Measurements from ENCODE around the gene C3orf18. TPM values are rescaled to one million over a fixed set of nuclear protein-coding genes. Genes with fewer than 3 reads are reported as not detected.

C3orf18 gene
- polyA plus RNA-seq, 3 donors = 14.0 to 16.8 (median 16.0) TPM

DNA sequence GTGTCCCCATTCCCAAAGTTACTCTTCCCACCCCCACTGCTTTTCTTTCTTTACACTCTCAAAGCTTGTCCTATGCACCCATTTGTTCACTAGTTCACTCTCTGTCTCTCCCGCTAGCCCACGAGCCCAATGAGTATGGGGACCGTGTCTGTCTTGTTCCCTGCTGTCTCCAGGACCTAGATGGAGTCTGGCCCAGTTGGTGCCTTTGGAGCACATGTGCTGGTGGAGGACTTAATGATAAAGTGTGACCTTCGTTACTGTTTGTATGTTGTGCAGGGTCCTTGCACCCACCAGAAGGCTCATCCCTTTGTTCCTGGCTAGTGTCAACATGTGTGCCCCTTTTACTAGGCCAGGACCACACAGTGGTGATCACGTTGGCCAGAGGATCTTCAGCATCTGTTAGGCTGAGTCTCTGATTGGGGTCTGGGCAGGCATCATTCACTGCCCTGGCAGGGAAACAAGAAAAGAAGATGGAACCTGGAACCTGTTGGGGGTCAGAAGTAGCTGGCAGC is 36.6 kb upstream of the C3orf18 start:
- DNase-seq (ENCODE audit: low read depth in 3 of 3, low spot score in 2 of 3) = no peak

DNA sequence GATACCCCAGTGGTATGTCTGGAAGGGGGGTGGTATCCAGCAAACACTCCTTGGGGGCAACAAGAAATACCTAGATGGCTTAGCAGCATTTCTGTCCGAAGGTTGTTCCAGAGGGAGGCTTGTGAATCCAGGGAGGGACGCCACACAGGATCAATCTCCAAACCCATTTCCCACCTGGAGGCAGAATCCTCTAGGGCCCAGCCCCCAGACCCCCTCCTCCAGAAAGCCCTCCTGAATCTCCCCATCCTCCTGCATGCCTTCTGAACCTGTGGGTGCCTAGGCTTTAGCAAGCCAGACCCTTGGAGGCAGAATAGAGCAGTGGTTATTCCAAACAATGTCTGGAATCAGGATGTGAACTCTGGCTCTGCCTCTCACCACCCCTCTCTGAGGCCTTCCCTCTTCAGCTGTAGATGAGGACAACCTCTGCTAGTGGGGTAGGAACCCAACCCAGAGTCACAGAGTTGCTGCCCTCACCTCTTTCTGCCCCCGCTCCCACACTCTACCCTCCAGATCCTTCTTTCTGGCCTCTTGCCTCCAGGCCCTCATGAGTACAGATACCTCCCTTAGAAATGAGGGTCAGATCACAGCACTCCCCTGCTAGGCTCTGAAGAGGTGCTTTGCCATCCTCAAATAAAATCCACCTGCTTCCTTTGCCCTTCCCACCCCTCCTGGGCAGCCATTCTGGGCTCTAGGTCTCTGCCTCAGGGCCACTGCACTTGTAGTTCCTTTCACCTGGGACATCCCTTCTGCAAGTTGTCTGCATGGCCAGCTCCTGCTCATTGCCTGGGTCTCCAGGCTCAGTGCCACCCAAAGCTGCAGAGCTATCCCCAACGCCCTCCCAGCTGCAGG is 35.9 kb upstream of the C3orf18 start:
- DNase-seq (ENCODE audit: low read depth in 3 of 3, low spot score in 2 of 3) = no peak

DNA sequence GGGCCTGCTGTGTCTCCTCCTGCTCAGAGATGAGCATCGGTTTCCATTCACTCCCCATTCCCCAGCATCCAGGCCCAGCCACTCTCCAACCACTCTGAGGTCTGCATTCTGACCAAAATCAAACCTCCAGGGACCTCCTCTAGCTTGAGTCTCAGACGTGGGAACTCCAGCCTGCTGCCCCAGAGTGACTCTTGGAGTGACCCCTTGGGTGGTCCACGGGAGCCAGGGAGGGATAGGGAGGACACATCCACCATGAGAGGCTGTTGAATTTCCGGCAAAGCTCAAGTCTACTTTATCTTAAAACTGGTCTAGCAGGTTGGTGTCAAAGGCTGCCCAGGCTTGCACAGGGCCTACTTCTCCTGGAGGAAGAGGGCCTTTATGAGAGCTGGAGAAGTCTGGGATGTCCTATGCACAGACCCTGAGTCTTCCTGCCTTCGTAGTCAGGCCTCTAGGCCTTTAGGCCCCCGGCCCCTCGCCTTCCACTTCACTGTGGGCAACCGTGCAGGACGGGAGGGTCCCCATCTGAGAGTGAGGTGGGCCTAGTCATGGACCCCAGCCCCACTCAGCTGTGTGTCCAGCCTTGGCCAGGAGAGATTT is 35.1 kb upstream of the C3orf18 start:
- DNase-seq (ENCODE audit: low read depth in 3 of 3, low spot score in 2 of 3) = no peak

DNA sequence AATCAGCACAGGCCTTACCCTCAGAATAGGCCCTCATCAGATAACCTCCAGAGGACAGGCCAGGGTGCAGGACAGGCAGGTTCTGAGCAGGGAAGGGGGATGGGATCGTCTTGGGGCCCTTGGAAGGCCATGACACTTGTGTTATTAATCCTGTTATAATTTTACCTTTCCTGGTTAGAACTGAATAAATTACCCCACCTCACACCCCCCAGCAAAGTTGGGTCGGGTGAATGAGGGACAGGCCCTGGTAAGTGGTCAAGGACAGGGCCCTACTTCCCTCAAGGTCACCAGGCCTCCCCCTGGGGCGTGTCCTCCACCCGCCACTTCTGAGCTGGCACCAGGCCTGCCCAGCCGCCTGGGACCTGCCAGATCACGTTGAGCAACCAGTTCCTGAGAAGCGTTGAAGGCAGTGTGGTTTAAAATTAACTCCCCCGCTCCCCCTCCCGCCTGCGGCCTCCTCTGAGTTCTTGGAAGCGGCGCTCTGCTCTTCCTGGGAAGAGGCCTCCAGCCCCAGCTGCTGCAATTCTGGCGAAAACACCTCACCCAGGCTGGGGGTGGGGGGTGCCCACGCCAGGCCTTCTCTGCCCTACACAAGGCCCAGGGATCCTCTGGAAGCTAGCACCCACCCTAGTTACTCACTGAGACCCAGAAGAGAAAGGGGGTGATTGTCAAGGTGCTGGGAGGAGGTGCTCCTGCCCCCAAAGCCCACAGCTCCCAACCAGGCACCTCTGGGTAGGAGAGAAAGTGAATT is 33.5 kb upstream of the C3orf18 start:
- peak in 2 of 3 donors; percentile 75 to 88 for DNase-seq (ENCODE audit: low read depth in 3 of 3, low spot score in 2 of 3)

DNA sequence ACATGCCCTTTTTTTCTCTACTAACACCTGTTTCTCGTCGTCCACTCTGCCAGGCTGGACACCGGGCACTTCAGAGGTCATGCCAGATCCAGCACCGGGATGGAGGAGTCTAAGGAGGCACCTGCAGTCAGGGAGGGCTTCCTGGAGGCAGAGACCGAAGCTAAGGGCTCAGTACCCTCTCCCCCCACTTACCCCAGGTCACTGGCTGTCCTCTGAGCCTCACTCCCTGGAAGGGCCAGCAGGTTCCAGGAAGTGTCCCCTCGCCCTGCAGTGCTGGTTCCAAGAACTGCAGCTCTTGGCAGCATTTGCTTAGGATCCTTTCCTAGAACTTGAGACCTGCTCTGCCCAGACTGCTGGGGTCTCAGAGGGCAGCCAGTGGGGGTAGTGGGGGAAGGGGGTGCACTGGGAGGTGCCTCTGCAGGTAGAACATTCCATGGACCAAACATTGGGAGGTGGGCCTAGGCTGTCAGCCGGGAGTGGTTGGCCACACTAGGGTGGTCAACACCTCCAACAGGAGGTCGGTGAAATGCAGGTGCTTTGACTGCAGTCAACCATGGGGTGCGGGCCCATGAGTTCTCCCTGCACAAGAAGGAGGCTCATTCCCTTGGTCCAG is 32.7 kb upstream of the C3orf18 start:
- no peak for DNase-seq (ENCODE audit: low read depth in 3 of 3, low spot score in 2 of 3)

DNA sequence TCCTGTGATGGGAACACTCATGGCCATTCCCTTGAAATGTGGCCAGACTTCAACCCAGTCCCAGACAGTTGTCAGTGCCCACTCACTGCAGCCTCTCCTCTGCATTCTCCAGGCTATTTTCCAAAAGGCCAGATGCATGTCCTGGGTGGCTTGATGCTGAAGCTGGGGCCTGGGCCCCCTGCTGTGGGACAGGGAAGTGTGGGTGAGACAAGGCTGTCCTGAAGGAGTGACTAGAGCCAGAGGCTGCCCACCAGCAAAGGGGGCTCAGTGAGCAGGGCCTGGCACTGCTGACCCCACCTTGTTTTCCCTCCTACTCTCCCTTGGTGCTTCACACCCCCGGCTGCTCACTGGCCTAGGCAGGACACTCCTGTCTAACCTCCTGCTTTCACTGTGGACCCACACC is 32.2 kb upstream of the C3orf18 start:
- no peak for DNase-seq (ENCODE audit: low read depth in 3 of 3, low spot score in 2 of 3)

DNA sequence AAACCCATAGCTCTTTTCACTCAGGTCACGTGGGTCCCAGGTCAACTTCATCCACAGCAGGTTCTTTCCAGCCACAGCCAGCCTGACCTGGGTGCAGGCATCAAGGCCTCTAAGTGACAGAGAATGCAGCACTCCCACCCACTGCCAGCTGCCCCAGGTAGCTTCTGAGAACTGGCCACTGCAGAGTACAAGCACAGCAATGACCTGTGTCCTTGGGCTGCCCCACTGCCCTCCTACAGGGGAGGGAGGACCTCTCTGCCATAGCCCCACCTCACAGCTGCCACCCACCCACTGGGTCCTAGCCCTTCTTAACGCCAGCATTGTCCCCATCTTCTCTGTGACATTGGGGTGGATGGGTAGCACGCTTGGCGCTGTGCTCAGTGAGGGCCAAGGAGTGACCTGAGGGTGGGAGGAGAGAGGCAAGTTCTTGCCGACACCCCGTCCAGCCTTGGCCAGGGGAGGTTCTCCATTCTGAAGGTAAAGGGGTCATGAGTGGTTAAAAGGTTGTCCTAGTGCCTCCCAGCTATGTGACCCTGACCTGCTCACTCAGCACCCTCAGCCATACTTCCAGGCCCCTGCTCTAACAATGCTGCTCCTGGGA is 31.7 kb upstream of the C3orf18 start:
- no peak for DNase-seq (ENCODE audit: low read depth in 3 of 3, low spot score in 2 of 3)

DNA sequence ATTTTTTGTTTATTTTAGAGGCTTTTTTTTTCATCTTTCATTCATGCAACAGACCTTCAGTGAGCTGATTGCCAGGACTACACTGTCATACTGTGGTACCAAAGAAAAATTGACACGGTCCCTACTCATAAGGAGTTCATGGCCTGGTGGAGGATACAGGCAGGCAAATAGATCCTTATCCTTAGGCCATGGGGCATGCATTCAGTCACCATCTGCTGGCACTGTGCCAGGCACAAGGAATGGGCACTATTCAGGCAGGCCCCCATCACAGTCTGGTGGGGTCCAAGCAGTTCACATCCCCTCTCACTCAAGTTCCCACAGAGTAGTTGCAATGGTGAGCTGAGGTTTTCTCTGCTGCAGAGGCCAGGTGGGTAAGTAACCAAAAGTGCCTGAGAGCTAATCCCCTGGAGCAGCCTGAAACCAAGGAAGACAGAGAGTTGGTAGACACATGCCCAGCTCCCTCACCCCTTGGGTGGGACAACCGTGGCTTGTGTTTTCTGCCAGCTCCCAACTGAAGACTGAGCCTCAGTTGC is 26.8 kb upstream of the C3orf18 start:
- no peak for DNase-seq (ENCODE audit: low read depth in 3 of 3, low spot score in 2 of 3)

DNA sequence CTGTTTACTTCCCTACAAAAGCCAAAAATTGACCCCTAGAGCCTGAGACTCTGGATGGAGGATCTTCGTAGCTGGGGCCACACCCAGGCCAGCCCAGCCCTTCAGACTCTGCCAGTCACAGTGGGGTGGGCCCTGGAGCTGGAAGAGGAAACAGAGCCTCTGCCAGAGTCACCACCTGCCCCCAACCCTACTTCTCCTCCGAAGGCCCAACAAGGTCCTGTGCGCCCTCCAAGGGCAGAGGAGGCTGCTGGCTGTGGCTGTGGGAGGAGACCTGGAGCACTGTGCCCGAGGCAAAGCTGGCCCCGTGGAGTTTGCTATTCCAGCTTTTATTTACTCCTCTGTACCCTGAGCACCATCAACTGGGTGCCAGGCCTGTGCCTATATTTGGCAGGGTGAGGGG is 25.0 kb upstream of the C3orf18 start:
- DNase-seq (ENCODE audit: low read depth in 3 of 3, low spot score in 2 of 3) = no peak

DNA sequence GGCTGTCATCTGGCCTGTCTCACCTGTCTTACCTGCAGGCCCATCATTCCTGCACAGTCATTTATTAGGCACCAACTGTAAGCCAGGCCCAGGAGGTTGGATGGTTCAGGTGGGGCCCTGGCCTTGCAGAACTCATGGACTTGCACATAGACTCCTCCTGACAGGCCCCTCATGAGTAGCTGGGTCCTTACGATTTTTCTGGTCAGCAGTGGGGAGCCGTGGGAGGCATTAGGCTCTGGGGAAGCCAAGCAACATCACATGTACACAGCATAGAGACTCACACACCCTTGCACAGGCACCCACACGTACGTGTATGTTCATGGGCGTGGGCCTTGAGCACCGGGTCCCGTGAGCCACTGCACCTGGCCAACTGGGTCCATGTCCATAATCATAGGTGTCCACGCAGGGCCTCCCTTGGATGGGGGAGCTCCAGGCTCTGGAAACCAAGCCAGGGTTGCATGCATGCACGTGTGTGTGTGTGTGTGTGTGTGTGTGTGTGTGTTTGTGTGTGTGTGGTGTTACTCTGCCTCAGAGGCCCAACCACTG is 23.7 kb upstream of the C3orf18 start:
- no peak for DNase-seq (ENCODE audit: low read depth in 3 of 3, low spot score in 2 of 3)

DNA sequence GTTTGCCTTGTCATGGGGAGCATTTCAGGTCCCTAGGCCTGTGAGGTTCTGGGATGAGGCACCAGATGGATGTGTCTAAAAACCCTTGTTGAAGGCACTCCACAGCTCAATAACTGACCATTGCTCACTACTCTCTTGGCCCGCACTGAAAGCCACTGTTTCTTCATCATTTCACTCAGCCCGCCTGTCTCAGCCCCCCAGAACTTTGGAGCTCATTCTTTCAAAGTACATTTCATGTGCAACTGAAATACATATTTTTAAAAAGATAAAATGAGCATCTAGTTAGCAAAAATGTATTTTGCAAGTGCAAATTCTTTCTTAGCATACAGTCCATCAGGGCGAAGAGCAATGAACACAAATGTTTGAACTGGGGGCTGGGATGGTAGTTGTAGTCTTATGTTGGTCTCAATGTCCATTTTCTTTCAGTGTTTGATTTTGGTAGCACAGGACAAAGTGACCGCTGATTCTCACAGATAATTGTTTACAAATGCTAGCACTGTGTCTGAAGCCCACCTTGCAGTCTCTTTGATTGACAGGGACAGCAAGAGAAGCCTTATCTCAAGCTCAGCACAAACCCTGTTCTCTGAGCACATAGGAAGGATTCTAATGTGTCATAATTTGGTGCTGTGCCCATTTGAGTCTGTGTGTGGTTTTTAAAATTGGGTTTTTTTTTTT is 21.3 kb upstream of the C3orf18 start:
- no peak for DNase-seq (ENCODE audit: low read depth in 3 of 3, low spot score in 2 of 3)

DNA sequence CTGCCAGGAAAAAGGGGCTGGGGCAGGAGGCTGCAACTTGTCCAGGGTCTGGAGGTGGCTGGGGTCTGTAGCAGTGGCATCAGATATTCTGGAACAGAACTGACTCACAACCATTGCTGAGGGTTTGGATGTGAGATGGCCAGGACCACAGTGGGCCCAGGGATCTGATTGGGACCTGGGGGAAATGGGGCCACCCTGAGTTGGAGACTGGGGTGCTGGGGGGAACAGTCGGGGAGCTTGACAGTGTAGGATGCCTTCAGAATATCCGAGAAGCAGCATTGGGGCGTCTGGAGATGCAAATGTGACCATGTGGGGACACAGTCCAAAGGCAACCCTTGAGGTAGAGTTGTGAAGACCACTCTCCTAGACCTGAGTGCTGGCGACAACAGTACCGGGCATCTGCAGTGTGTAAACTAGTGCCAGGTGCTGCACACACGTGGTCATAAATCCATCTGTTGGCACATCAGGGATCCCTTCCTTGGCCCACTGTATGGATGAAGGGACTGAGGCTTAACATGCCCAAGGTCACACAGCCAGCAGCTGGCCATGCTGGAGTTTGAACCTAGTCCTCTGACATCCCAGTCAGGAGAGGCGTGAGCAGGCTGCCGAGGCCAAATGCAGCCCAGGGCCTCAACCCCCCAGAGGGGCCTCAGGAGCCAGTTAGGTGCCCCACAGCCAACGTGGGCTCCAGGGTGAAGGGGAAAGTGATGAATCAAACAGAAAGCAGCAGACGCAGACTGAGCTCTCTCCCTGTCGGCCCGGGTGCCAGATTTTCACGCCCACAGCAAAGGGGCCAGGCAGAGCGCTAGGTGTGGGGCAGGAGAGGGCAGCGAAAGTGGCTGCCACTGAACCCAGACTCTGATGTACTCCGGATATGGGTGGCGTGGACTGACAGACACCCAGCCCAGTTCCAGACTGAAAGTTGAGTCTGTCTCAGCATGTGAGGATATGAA is 20.5 kb upstream of the C3orf18 start:
- DNase-seq (ENCODE audit: low read depth in 3 of 3, low spot score in 2 of 3) = no peak

DNA sequence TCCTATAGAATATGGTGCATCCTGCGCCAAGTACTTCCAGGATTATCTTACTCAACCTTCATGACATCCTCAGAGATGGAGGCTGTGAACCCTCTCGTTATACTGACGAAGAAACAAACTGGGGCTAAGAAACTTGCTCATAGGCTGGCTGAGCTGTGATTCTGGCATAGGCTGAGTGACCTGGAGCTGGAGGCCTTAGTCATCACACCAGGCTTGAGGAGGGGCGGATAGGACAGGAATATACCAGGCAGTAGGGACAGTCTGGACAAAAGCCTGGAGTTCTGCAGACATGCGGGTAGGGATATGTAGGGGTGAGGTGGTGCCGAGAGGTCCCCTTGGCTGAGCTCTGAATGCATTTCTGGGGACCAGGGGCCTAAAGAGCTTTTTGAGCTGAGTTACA is 19.8 kb upstream of the C3orf18 start:
- no peak for DNase-seq (ENCODE audit: low read depth in 3 of 3, low spot score in 2 of 3)

DNA sequence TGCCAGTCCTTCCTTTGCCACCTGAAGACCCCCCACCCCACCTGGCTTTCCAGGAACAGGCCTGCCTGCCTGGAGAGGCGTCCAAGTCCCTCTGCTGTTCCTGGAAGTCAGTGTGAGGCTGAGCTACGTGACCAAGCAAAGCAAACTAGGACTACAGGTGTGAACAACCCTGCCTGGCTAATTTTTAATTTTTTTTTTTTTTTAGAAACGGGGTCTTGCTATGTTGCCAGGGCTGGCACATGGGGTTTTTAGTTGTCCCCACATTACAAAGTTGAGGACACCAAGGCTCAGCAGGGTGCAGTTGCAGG is 19.2 kb upstream of the C3orf18 start:
- DNase-seq (ENCODE audit: low read depth in 3 of 3, low spot score in 2 of 3) = no peak

DNA sequence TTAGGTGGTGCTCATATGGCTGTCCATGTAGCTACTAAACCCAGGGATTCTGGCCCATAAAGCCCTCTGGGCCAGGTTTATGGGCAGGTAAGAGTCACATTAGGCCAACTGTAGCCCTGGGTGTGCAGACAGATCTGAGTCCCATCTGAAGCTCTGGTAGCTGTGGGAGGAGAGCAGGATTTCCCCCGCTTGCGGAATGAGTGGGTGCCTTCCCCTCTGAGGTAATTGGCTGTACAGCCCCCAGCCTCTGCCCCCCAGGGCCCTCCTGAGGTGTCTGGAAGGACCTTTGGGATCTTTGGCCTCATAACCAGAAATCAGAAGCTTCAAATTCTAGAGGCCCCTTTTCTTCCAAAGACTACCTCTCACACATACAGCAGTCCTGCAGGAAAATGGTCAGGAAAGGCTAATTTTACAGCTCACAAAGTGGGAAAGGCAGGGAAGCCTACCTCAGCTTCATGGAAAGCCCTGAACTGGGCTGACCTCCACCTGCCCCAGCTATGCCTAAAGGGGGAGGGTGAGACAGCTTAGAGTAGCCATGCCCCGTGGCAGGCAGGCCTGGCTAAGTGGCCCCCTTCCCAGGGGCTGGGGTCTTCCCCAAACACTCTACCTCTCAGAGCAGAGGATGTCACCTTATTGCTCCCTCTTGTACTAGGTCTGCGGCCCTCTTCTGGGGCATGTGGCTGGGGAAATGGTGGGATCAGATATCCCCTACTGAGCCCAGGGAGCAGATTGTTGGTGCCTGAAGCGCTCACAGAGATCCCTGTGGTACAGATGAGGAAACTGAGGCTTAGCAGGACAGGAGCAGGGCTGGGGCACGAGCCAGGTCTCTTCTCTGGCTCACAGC is 18.6 kb upstream of the C3orf18 start:
- DNase-seq (ENCODE audit: low read depth in 3 of 3, low spot score in 2 of 3) = no peak

DNA sequence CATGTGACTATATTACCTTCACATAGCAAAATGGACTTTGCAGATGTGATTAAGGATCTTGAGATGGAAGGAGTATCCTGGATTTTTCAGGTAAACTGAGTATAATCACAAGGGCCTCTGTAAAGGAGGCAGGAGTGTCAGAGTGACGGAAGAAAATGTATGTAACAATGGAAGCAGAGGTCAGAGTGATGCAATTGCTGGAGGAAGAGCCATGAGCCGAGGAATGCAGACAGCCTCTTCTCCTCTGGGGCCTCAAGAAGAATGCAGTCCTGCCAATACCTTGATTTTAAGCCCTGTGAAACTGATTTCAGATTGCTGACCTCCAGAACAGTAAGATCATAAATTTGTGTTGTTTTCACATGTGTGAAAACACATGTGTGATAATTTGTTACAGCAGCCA is 16.8 kb upstream of the C3orf18 start:
- no peak for DNase-seq (ENCODE audit: low read depth in 3 of 3, low spot score in 2 of 3)

DNA sequence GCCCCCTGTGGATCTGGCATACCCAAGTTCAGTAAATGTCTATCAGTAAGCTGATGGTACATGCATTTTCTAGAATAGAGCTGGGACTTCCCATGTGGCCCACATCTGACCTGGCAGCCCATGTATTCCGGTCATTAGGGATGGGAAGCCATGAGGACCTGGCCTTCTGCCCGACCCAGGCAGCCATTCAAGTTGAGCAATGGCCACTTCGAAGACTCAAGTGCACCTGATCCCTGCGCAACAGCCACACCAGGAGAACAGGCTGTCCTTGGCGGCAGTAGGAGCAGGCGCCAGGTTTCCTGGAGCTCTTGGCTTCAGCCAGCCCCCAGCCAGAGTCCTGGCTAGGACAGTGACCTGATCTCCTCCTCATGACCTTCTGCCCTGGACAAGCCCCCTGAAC is 16.4 kb upstream of the C3orf18 start:
- no peak for DNase-seq (ENCODE audit: low read depth in 3 of 3, low spot score in 2 of 3)

DNA sequence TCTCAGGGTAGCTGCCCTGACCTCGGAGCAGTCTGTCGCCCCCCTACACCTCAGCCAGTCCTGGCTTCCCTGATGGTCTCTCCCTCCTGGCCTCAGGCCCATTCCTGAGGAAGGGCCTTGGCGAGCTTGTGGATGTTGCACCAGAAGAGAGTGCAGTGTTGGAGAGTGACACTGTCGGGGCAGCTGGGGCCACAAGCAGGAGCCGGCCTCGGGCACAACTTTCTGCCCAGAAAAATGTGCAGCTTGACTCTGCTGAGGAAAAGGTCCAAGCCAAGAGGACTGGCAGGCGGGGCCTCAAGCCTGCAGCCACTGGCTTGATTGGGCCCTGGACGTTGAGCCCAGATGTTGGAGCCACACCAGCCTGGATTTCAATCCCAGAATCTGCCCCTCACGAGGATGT is 14.5 kb upstream of the C3orf18 start:
- DNase-seq (ENCODE audit: low read depth in 3 of 3, low spot score in 2 of 3) = no peak

All from right renal cortex interstitium (tissue), 3 donors.